Activated CD4-positive, alpha-beta T cell treated with anti-CD3 and anti-CD28 coated beads for 36 hours (primary cell): ENCODE measurements around the gene CLSTN3. TPM values are rescaled to one million over a fixed set of nuclear protein-coding genes. Genes with fewer than 3 reads are reported as not detected.

Experiments
- ATAC-seq: fragments of 200-7000 bp; cut with Tn5 transposase; one replicate; pipeline ENCODE4 v1.10.0; 2021; ENCODE audit warnings: mild to moderate bottlenecking, moderate library complexity
- CTCF ChIA-PET: fragments of 350-600 bp; sonication (Branson Sonifier 250); formaldehyde crosslinking; loops from one replicate; lab custom pipeline; 2021; ENCODE audit warnings: antibody characterized with exemption; lab: Charles Lee
- POLR2A ChIA-PET: fragments of 350-600 bp; sonication (Branson Sonifier 250); formaldehyde crosslinking; loops from one replicate; lab custom pipeline; 2021; ENCODE audit warnings: antibody characterized with exemption, inconsistent platforms; lab: Charles Lee
- DNase-seq: peaks from one replicate; pipeline ENCODE4 v3.0.0-alpha.2; 2020
- H3K27ac Mint-ChIP-seq: one replicate; pipeline ENCODE4 v1.8.0; 2021; ENCODE audit warnings: mixed read lengths
- H3K27me3 Mint-ChIP-seq: one replicate; pipeline ENCODE4 v1.8.0; 2021; ENCODE audit warnings: mixed read lengths
- H3K36me3 Mint-ChIP-seq: one replicate; pipeline ENCODE4 v1.8.0; 2021; ENCODE audit warnings: low read depth, mixed read lengths
- H3K4me1 Mint-ChIP-seq: one replicate; pipeline ENCODE4 v1.8.0; 2021; ENCODE audit warnings: mixed read lengths
- H3K4me3 Mint-ChIP-seq: one replicate; pipeline ENCODE4 v1.8.0; 2021; ENCODE audit warnings: mild to moderate bottlenecking, moderate library complexity, mixed read lengths
- H3K9me3 Mint-ChIP-seq: one replicate; pipeline ENCODE4 v1.8.0; 2021; ENCODE audit warnings: low read depth, mixed read lengths
- intact Hi-C, 2 experiments: fragments of 100-400 bp; cut with DNase I in 1 of 2; cut with micrococcal nuclease in 1 of 2; formaldehyde crosslinking; loops; one replicate each; pipeline versions ENCODE4 v1.14.2 to v1.15.1; 2022 to 2024; cut with DNase I, micrococcal nuclease
- total RNA-seq, 2 experiments: library from RNA; stranded (reverse); gene quantifications; one replicate each; pipeline ENCODE4 v1.2.3, GENCODE V29; 2021

The CLSTN3 gene
- total RNA-seq, 2 experiments from 2014 or later, result 28.2 to 37.9 TPM

- peaks cover 17% of the 10 kb centered on the region for H3K36me3 Mint-ChIP-seq
- POLR2A ChIA-PET, result no interaction called here
- intact Hi-C loops, result loop anchor here (1.0 to 5.0 kb wide), 3 partner anchors 47 to 497 kb away; no protein-coding TSS in a partner anchor
Observed at GRCh38 chr12:7141351-7142005, 11.3 kb downstream of the CLSTN3 start.

DNA sequence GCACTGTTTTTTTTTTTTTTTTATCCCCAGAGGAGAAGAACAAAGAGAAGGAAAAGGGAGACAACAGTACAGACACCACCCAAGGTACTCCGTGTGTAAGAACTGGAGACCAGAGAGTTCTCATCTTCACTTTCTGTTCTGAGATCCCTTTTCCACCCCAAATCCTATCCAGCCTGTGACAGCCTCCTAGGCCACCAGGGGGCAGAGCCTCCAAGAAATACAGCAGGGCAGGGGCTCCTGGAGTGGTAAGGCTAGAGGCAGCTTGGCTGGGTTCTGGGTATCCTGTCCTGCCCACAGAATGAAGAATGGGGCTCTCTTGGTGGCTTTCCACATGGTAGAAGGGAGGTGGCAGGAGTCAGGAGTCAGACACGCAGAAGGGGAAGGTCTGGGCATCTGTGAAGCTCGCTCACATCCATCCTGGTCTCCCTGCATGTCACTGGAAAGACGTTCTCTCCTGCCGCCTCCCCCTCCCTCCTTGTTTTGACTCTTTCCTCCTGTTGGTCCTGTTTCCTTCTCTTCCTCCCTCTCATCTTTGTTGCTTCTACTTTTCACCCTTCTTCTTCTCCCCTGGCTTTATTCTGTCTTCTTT, 12.0 kb downstream of the CLSTN3 start:
- POLR2A ChIA-PET, result no interaction called here
- CTCF ChIA-PET, result interaction anchor here (0.6 to 1.8 kb wide), 9 partner anchors 11 to 86 kb away, joined by 3 to 6 read pairs (median 3); partner anchors contain the start of genes C1RL and PEX5
- intact Hi-C loops, result loop anchor here (1.0 to 5.0 kb wide), 3 partner anchors 46 to 496 kb away; no protein-coding TSS in a partner anchor
- H3K9me3 Mint-ChIP-seq, result no peaks in the 10 kb centered on the region
- ATAC-seq, result peak; percentile 93
- no peaks in the 10 kb centered on the region for H3K4me1 Mint-ChIP-seq
- DNase-seq, result peak; percentile 74
- H3K4me3 Mint-ChIP-seq, result no peak overlapping the region
- H3K27me3 Mint-ChIP-seq, result no peaks in the 10 kb centered on the region
- H3K36me3 Mint-ChIP-seq, result peaks cover 15% of the 10 kb centered on the region
- H3K27ac Mint-ChIP-seq, result no peak overlapping the region

More at GRCh38 chr12:7141351-7142005, 11.3 kb downstream of the CLSTN3 start:
- no peak for ATAC-seq
- CTCF ChIA-PET, result interaction anchor here (0.8 to 1.8 kb wide), 6 partner anchors 12 to 85 kb away, joined by 3 to 6 read pairs (median 4); partner anchors contain the start of genes C1RL and PEX5
- no peak overlapping the region for H3K27ac Mint-ChIP-seq
- no peak for DNase-seq
- no peaks in the 10 kb centered on the region for H3K9me3 Mint-ChIP-seq
- no peak overlapping the region for H3K4me3 Mint-ChIP-seq
- no peaks in the 10 kb centered on the region for H3K27me3 Mint-ChIP-seq
- H3K4me1 Mint-ChIP-seq, result no peaks in the 10 kb centered on the region

GRCh38 chr12:7142809-7143465, 12.8 kb downstream of the CLSTN3 start:
- CTCF ChIA-PET, result interaction anchor here (0.6 to 1.6 kb wide), 4 partner anchors 18 to 47 kb away, joined by 3 to 4 read pairs (median 3); partner anchors contain the start of gene PEX5
- peaks cover 15% of the 10 kb centered on the region for H3K36me3 Mint-ChIP-seq
- intact Hi-C loops, result loop anchor here (1.0 to 5.0 kb wide), 3 partner anchors 45 to 495 kb away; no protein-coding TSS in a partner anchor

DNA sequence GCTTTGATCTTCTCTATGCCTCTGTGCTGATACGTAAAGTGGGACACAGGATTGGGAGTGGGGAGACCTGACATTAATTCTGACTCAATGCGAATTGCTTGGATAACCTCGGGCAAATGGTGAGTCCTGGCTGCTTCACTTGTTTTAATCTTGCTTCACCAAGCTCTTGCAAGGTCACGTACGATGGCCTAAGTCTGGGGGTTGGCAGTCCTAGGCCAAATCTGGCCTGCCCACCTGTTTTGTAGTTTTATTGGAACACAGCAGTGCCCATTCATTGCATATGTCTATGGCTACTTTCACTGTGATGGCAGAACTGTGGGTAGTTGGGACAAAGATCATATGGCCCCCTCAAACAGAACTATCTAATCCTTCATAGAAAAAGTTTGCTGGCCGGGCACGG, 13.4 kb downstream of the CLSTN3 start:
- intact Hi-C loops, result loop anchor here in 1 of 2 experiments (5.0 kb wide), 1 partner anchor 494 kb away; no protein-coding TSS in a partner anchor
- Mint-ChIP-seq H3K36me3 (peaks cover 16% of the 10 kb centered on the region), H3K27me3 (no peaks in the 10 kb centered on the region), H3K9me3 (no peaks in the 10 kb centered on the region), H3K27ac (no peak overlapping the region), H3K4me3 (no peak overlapping the region), H3K4me1 (no peaks in the 10 kb centered on the region)
- POLR2A ChIA-PET, result no interaction called here
- ATAC-seq (no peak), DNase-seq (no peak)
- CTCF ChIA-PET, result interaction anchor here (1.2 to 3.0 kb wide), 6 partner anchors 11 to 51 kb away, joined by 3 to 17 read pairs (median 4); no protein-coding TSS in a partner anchor

More at GRCh38 chr12:7142809-7143465, 12.8 kb downstream of the CLSTN3 start:
- DNase-seq (no peak), ATAC-seq (no peak)
- no peaks in the 10 kb centered on the region for H3K4me1 Mint-ChIP-seq
- H3K27ac Mint-ChIP-seq, result no peak overlapping the region
- no peak overlapping the region for H3K4me3 Mint-ChIP-seq
- H3K9me3 Mint-ChIP-seq, result no peaks in the 10 kb centered on the region
- POLR2A ChIA-PET, result no interaction called here
- no peaks in the 10 kb centered on the region for H3K27me3 Mint-ChIP-seq

GRCh38 chr12:7144414-7145120, 14.4 kb downstream of the CLSTN3 start:
- no peaks in the 10 kb centered on the region for H3K9me3 Mint-ChIP-seq
- intact Hi-C loops, result loop anchor here in 1 of 2 experiments (5.0 kb wide), 1 partner anchor 493 kb away; no protein-coding TSS in a partner anchor
- no peaks in the 10 kb centered on the region for H3K27me3 Mint-ChIP-seq
- DNase-seq (no peak), ATAC-seq (peak; percentile 34)
- POLR2A ChIA-PET, result no interaction called here
- peaks cover 20% of the 10 kb centered on the region for H3K36me3 Mint-ChIP-seq
- CTCF ChIA-PET, result interaction anchor here (0.5 to 3.0 kb wide), 23 partner anchors 10 to 595 kb away, joined by 3 to 17 read pairs (median 3); partner anchors contain the start of gene PEX5
- H3K4me3 Mint-ChIP-seq, result no peak overlapping the region
- H3K27ac Mint-ChIP-seq, result no peak overlapping the region
- no peaks in the 10 kb centered on the region for H3K4me1 Mint-ChIP-seq

GRCh38 chr12:7145671-7146070, 15.5 kb downstream of the CLSTN3 start:
- DNase-seq (no peak), ATAC-seq (no peak)
- H3K36me3 Mint-ChIP-seq, result peaks cover 23% of the 10 kb centered on the region
- CTCF ChIA-PET, result interaction anchor here (0.7 to 3.0 kb wide), 11 partner anchors 8 to 539 kb away, joined by 3 to 17 read pairs (median 3); no protein-coding TSS in a partner anchor
- no peaks in the 10 kb centered on the region for H3K4me1 Mint-ChIP-seq
- POLR2A ChIA-PET, result interaction anchor here (0.5 kb wide), 1 partner anchor 225 kb away, joined by 3 read pairs; no protein-coding TSS in a partner anchor
- intact Hi-C loops, result no loop called here
- no peaks in the 10 kb centered on the region for H3K9me3 Mint-ChIP-seq
- no peak overlapping the region for H3K27ac Mint-ChIP-seq
- no peaks in the 10 kb centered on the region for H3K27me3 Mint-ChIP-seq
- H3K4me3 Mint-ChIP-seq, result no peak overlapping the region

DNA sequence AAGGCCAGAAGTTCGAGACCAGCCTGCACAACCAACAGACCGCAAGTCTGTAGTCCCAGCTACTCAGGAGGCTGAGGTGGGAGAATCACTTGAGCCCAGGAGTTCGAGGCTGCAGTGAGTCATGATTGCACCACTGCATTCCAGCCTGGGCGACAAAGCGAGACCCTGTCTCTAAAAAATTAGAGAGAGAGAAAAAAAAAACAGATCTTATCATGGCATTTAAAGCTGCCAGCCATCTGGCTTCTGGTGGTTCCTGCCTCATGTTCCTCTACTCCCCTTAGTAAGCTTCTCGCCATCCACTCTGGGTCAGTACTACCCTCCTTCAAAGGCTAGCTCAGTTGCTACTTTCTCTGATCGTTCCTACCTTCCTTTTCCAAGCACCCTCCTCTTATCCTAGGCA, 16.1 kb downstream of the CLSTN3 start:
- ChIA-PET POLR2A (interaction anchor here (0.5 kb wide), 1 partner anchor 226 kb away, joined by 3 read pairs; no protein-coding TSS in a partner anchor), CTCF (interaction anchor here (0.6 to 3.0 kb wide), 7 partner anchors 8 to 199 kb away, joined by 3 to 17 read pairs (median 3); no protein-coding TSS in a partner anchor)
- Mint-ChIP-seq H3K4me1 (no peaks in the 10 kb centered on the region), H3K36me3 (peaks cover 23% of the 10 kb centered on the region), H3K27me3 (no peaks in the 10 kb centered on the region), H3K4me3 (no peak overlapping the region), H3K27ac (no peak overlapping the region), H3K9me3 (no peaks in the 10 kb centered on the region)
- DNase-seq (no peak), ATAC-seq (no peak)
- intact Hi-C loops, result no loop called here

DNA sequence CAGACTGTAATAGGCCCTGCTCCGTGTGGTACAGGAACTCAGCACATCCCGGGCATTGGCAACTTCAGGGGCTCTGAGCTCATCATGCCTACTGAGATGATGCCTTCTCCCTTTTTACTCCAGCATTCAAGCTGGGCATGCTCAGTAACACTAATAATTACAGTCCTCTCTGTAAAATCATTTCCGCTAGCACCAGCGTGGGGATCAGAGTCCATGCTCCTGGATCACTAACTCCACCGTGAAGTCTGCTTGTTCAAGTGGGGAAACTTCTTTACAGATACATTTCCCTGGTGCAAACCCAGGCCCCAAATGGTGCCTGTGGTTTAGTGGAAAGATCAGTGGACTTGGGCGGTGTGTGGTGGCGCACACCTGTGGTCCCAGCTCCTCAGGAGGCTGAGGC, 16.7 kb downstream of the CLSTN3 start:
- H3K4me3 Mint-ChIP-seq, result no peak overlapping the region
- POLR2A ChIA-PET, result no interaction called here
- H3K4me1 Mint-ChIP-seq, result no peaks in the 10 kb centered on the region
- CTCF ChIA-PET, result interaction anchor here (0.6 to 3.0 kb wide), 3 partner anchors 7 to 109 kb away, joined by 3 to 17 read pairs (median 6); no protein-coding TSS in a partner anchor
- H3K27me3 Mint-ChIP-seq, result no peaks in the 10 kb centered on the region
- H3K36me3 Mint-ChIP-seq, result peaks cover 18% of the 10 kb centered on the region
- H3K9me3 Mint-ChIP-seq, result no peaks in the 10 kb centered on the region
- DNase-seq, result no peak
- intact Hi-C loops, result no loop called here
- ATAC-seq, result no peak
- no peak overlapping the region for H3K27ac Mint-ChIP-seq

DNA sequence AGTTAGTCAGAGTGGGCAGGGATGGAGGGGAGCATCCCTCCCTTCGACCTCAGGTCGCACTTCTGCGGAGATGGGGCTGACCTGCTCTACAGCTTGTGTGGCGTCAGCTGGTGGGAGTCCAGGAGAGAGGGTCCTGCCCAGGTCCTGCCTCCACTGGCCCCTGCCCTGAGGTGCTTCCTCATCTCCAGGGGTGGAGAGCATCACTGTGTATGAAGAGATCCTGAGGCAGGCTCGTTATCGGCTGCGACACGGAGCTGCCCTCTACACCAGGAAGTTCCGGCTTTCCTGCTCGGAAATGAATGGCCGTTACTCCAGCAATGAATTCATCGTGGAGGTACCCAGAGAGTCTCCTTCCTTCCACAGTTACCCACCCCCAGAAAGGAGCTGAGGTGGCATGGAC, 20.2 kb downstream of the CLSTN3 start:
- Mint-ChIP-seq H3K4me1 (no peaks in the 10 kb centered on the region), H3K27me3 (no peaks in the 10 kb centered on the region), H3K9me3 (no peaks in the 10 kb centered on the region), H3K27ac (no peak overlapping the region), H3K36me3 (peaks cover 17% of the 10 kb centered on the region), H3K4me3 (no peak overlapping the region)
- intact Hi-C loops, result no loop called here
- ChIA-PET POLR2A (no interaction called here), CTCF (no interaction called here)
- DNase-seq, result no peak
- no peak for ATAC-seq

GRCh38 chr12:7150841-7151240, 20.7 kb downstream of the CLSTN3 start:
- Mint-ChIP-seq H3K27me3 (no peaks in the 10 kb centered on the region), H3K4me3 (no peak overlapping the region), H3K36me3 (peaks cover 17% of the 10 kb centered on the region), H3K4me1 (no peaks in the 10 kb centered on the region), H3K27ac (no peak overlapping the region), H3K9me3 (no peaks in the 10 kb centered on the region)
- no peak for ATAC-seq
- POLR2A ChIA-PET, result no interaction called here
- no peak for DNase-seq
- CTCF ChIA-PET, result no interaction called here
- intact Hi-C loops, result no loop called here
